Chondrocyte (in vitro differentiated cells): ENCODE measurements around the gene ZNF385B. TPM values are rescaled to one million over a fixed set of nuclear protein-coding genes. Genes with fewer than 3 reads are reported as not detected.

Experiments used
- DNase-seq: peaks from one replicate; pipeline ENCODE4 v3.0.0; 2021; ENCODE audit warnings: mixed read lengths, low spot score
- H3K27ac Mint-ChIP-seq: one replicate; pipeline ENCODE4 v1.8.0; 2021; ENCODE audit warnings: mild to moderate bottlenecking, moderate library complexity, mixed read lengths; ENCODE audit not compliant: unreplicated experiment
- H3K27me3 Mint-ChIP-seq: 2 replicates; pipeline ENCODE4 v1.8.0; 2021; ENCODE audit warnings: low read depth, mixed read lengths
- H3K36me3 Mint-ChIP-seq: 2 replicates; pipeline ENCODE4 v1.8.0; 2021; ENCODE audit warnings: low read depth, mixed read lengths
- H3K4me1 Mint-ChIP-seq: 2 replicates; pipeline ENCODE4 v1.8.0; 2021; ENCODE audit warnings: low read depth, mild to moderate bottlenecking, mixed read lengths
- H3K4me3 Mint-ChIP-seq: one replicate; pipeline ENCODE4 v1.8.0; 2021; ENCODE audit warnings: mild to moderate bottlenecking, moderate library complexity, mixed read lengths; ENCODE audit not compliant: unreplicated experiment
- H3K9me3 Mint-ChIP-seq: 2 replicates; pipeline ENCODE4 v1.8.0; 2021; ENCODE audit warnings: low read depth, mixed read lengths
- total RNA-seq: library from RNA; stranded (reverse); gene quantifications from 3 replicates; pipeline ENCODE4 v1.2.1, GENCODE V29; 2021
- TF ChIP-seq, protein P1 (sequence below): fragments of 200-600 bp; sonication (generic); IDR thresholded peaks from 2 replicates; pipeline ENCODE4 v1.5.0; 2021; ENCODE audit warnings: antibody characterized with exemption, mild to moderate bottlenecking, moderate library complexity

Gene ZNF385B
- total RNA-seq, 1 donor from 2014 or later = 0.25 TPM

DNA sequence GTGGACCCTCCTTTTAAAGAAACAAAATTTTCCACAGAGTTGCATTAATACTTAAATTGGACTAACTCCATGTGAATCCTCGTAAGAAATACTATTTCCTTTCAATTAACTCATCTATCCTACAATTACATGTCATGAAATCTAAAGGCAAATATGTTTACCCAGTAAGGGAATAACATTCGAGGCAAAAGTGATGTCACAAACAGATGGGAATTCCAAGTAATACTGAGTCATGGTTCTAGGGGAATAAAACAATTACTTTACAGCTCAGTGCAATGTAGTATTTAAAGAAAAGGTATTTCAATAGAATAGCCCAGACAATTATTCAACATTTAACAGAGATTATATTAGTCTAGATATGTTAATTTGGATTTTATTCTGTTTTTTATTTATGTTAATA, 205.8 kb downstream of the ZNF385B start:
- no peak overlapping the region for H3K27ac Mint-ChIP-seq
- no peaks in the 10 kb centered on the region for H3K36me3 Mint-ChIP-seq
- no peaks in the 10 kb centered on the region for H3K4me1 Mint-ChIP-seq
- peaks cover 3% of the 10 kb centered on the region for H3K27me3 Mint-ChIP-seq
- H3K4me3 Mint-ChIP-seq = no peak overlapping the region
- H3K9me3 Mint-ChIP-seq = no peaks in the 10 kb centered on the region
- no peak for DNase-seq
- TF ChIP-seq, protein P1, sequence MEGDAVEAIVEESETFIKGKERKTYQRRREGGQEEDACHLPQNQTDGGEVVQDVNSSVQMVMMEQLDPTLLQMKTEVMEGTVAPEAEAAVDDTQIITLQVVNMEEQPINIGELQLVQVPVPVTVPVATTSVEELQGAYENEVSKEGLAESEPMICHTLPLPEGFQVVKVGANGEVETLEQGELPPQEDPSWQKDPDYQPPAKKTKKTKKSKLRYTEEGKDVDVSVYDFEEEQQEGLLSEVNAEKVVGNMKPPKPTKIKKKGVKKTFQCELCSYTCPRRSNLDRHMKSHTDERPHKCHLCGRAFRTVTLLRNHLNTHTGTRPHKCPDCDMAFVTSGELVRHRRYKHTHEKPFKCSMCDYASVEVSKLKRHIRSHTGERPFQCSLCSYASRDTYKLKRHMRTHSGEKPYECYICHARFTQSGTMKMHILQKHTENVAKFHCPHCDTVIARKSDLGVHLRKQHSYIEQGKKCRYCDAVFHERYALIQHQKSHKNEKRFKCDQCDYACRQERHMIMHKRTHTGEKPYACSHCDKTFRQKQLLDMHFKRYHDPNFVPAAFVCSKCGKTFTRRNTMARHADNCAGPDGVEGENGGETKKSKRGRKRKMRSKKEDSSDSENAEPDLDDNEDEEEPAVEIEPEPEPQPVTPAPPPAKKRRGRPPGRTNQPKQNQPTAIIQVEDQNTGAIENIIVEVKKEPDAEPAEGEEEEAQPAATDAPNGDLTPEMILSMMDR = no peak

DNA sequence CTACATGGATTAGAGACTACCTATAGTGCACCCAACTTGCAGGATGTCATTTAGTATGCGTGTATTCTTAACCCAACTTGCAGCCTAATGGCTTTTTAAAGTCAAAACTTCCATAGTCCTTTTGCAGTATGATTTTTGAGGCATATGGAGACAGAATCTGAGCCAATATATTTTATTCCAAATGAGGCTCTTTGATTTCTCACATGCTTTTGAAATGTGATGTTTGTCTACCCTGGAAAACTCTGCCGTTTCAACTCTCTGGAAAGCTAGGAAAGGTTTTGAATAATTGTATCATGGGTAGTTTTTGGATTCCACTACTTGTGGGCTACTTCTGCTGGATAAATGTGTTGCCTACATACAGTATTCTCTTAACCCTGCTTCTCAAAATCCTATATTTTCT, 206.6 kb downstream of the ZNF385B start:
- no peaks in the 10 kb centered on the region for H3K4me1 Mint-ChIP-seq
- TF ChIP-seq, protein P1 = no peak
- no peaks in the 10 kb centered on the region for H3K36me3 Mint-ChIP-seq
- no peak for DNase-seq
- no peak overlapping the region for H3K4me3 Mint-ChIP-seq
- H3K9me3 Mint-ChIP-seq = no peaks in the 10 kb centered on the region
- H3K27me3 Mint-ChIP-seq = peaks cover 7% of the 10 kb centered on the region
- H3K27ac Mint-ChIP-seq = no peak overlapping the region

DNA sequence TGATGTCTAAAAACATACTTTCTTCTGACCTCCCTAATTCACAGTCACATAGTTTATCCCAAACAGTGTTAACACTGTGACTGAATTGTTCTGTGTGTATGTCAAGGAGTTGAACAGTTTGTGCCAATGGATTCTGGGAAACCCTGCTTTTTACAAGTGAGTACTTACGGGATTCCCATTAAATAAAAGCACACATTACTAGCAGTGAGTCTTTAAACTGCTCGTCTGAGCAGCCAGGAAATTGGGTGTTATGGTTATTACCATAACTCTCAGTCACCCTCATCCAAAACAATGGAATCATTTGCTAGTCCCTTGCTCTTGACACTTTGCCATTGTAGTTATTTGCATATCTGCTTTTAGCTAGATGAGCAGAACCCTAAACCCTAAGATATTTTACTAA, 209.1 kb downstream of the ZNF385B start:
- H3K4me3 Mint-ChIP-seq = no peak overlapping the region
- H3K9me3 Mint-ChIP-seq = no peaks in the 10 kb centered on the region
- DNase-seq = no peak
- peaks cover 8% of the 10 kb centered on the region for H3K27me3 Mint-ChIP-seq
- no peak overlapping the region for H3K27ac Mint-ChIP-seq
- no peaks in the 10 kb centered on the region for H3K36me3 Mint-ChIP-seq
- no peaks in the 10 kb centered on the region for H3K4me1 Mint-ChIP-seq
- TF ChIP-seq, protein P1 = no peak

DNA sequence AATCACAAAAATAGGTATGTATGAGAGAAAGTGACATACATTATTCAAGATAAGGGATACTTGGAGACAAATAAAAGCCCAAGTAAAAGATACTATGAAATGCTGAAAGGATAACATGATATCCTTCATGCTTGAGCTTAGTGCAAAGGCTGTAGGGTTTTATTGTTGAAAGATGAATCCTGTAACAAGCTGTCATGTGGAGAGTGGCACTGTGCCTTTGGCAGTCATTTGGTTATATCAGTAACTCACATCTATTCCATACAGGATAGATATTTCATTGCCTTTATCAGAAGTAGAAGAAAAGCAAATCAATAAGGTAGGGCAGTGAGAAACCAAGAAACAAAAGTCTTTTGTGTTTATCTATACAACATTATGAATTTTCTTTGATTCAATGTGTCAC, 211.0 kb downstream of the ZNF385B start:
- Mint-ChIP-seq H3K36me3 (no peaks in the 10 kb centered on the region), H3K27me3 (peaks cover 11% of the 10 kb centered on the region), H3K9me3 (no peaks in the 10 kb centered on the region), H3K4me3 (no peak overlapping the region), H3K27ac (no peak overlapping the region), H3K4me1 (no peaks in the 10 kb centered on the region)
- DNase-seq = no peak
- TF ChIP-seq, protein P1 = no peak

DNA sequence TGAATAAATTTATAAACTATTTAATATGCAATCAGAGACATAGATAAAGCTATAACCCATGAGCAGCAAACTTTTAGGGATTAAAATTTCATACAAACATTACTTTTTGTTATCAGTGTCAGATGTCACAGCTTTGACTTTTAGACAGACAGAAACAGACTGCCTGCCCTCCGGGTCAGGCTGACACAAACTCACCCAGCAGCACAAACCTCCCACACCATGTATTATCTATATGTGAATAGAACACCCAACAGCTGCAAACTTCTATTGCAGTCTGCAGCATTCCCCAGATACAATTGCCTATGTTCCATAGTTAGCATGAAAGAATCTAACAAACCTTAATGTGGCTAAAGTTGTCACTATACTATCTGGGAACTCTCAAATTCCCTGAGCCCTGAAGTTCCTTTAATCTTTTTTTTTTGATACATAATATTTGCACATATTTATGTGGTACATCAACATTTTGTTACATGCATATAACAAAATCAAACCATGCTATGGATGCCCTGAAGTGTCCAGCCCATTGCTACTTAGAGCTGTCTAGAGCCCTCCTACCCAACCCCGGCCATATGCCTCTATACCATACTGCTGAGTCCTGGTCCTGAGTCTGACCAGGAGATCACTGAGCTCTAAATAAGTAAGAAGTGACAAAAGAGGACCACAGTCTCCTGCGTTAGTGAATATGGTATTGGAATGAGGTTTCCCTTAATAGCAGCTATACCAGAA, 214.4 kb downstream of the ZNF385B start:
- H3K27ac Mint-ChIP-seq = no peak overlapping the region
- TF ChIP-seq, protein P1 = no peak
- peaks cover 22% of the 10 kb centered on the region for H3K27me3 Mint-ChIP-seq
- H3K36me3 Mint-ChIP-seq = no peaks in the 10 kb centered on the region
- no peaks in the 10 kb centered on the region for H3K9me3 Mint-ChIP-seq
- no peak for DNase-seq
- no peak overlapping the region for H3K4me3 Mint-ChIP-seq
- H3K4me1 Mint-ChIP-seq = no peaks in the 10 kb centered on the region
